H1 (cell line): ENCODE data around the gene ZNF573. TPM values are rescaled to one million over a fixed set of nuclear protein-coding genes. Genes with fewer than 3 reads are reported as not detected.

Source experiments
- CTCF ChIA-PET: fragments of 300-600 bp; sonication (Branson Sonifier 250); formaldehyde crosslinking; loops from one replicate; lab custom pipeline; 2021; ENCODE audit not compliant: partially characterized antibody; lab: Charles Lee
- POLR2A ChIA-PET: fragments of 300-600 bp; sonication (Branson Sonifier 250); formaldehyde crosslinking; loops from one replicate; lab custom pipeline; 2021; ENCODE audit warnings: inconsistent platforms; ENCODE audit not compliant: partially characterized antibody; lab: Charles Lee
- DNase-seq, 2 experiments: peaks; one replicate each; pipeline versions ENCODE4 v3.0.0 to v3.0.0-alpha.2; 2010 to 2022; ENCODE audit warnings: low spot score in 2 of 2, low read depth in 1 of 2, mixed read lengths in 1 of 2
- FAIRE-seq: peaks from 2 replicates; lab custom pipeline; 2011; peaks lifted over from hg19 to GRCh38; lab: Jason Lieb, UNC
- H2AFZ ChIP-seq: 2 replicates; pipeline ENCODE4 v1.8.1; 2012; ENCODE audit warnings: low read length, inconsistent platforms
- H2AK5ac ChIP-seq: 2 replicates; pipeline ENCODE4 v1.6.1; 2013; ENCODE audit warnings: low read depth, low read length
- H2BK120ac ChIP-seq: replicated peaks from 2 replicates; pipeline ENCODE3; 2013; ENCODE audit warnings: low read depth, low read length, inconsistent platforms
- H2BK12ac ChIP-seq: 2 replicates; pipeline ENCODE4 v1.6.1; 2013; ENCODE audit warnings: low read depth, low read length
- H2BK15ac ChIP-seq: 2 replicates; pipeline ENCODE4 v1.6.1; 2013; ENCODE audit warnings: low read length
- H2BK20ac ChIP-seq: 2 replicates; pipeline ENCODE4 v1.6.1; 2013; ENCODE audit warnings: low read length
- H2BK5ac ChIP-seq: 2 replicates; pipeline ENCODE4 v1.6.1; 2013; ENCODE audit warnings: low read depth, low read length
- H3K14ac ChIP-seq: 2 replicates; pipeline ENCODE4 v1.6.1; 2013; ENCODE audit warnings: inconsistent platforms; ENCODE audit not compliant: insufficient read length
- H3K18ac ChIP-seq: 2 replicates; pipeline ENCODE4 v1.6.1; 2013; ENCODE audit warnings: low read length; ENCODE audit errors: extremely low read depth
- H3K23ac ChIP-seq: 2 replicates; pipeline ENCODE4 v1.6.1; 2013; ENCODE audit warnings: inconsistent platforms; ENCODE audit not compliant: insufficient read length
- H3K23me2 ChIP-seq: 2 replicates; pipeline ENCODE4 v1.6.1; 2013; ENCODE audit warnings: low read depth, low read length
- H3K27ac ChIP-seq: 2 replicates; pipeline ENCODE4 v1.6.1; 2011; ENCODE audit warnings: low read depth, low read length, inconsistent platforms
- H3K27me3 ChIP-seq, 4 experiments: replicated peaks in 1 of 4; 1 replicate in 1 of 4; 2 replicates in 3 of 4; pipeline versions ENCODE4 v1.6.1 to v1.8.1; 2011 to 2013; ENCODE audit warnings: low read length in 3 of 4, mild to moderate bottlenecking in 3 of 4, inconsistent platforms in 2 of 4, mixed read lengths in 2 of 4, moderate library complexity in 1 of 4; ENCODE audit not compliant: control insufficient read depth in 3 of 4, insufficient read depth in 3 of 4; ENCODE audit errors: extremely low read depth in 1 of 4
- H3K36me3 ChIP-seq, 4 experiments: 2 replicates each; pipeline versions ENCODE4 v1.6.1 to v1.8.1; 2011 to 2013; ENCODE audit warnings: mild to moderate bottlenecking in 4 of 4, low read length in 3 of 4, moderate library complexity in 2 of 4, control low read depth in 1 of 4, inconsistent platforms in 1 of 4; ENCODE audit not compliant: insufficient read depth in 4 of 4, control insufficient read depth in 2 of 4
- H3K4ac ChIP-seq: replicated peaks from 2 replicates; pipeline ENCODE3; 2013; ENCODE audit warnings: low read length, low read depth, mixed read lengths, inconsistent platforms; ENCODE audit not compliant: insufficient read length
- H3K4me1 ChIP-seq, 4 experiments: replicated peaks in 1 of 4; 1 replicate in 1 of 4; 2 replicates in 3 of 4; pipeline versions ENCODE4 v1.6.1 to v1.8.1; 2011 to 2013; ENCODE audit warnings: low read length in 3 of 4, inconsistent platforms in 2 of 4, mixed read lengths in 1 of 4; ENCODE audit not compliant: insufficient read depth in 4 of 4, control insufficient read depth in 3 of 4
- H3K4me2 ChIP-seq, 2 experiments: 2 replicates each; pipeline versions ENCODE4 v1.6.1 to v1.8.1; 2011 to 2013; ENCODE audit warnings: low read depth in 2 of 2, low read length in 2 of 2, control low read depth in 1 of 2, inconsistent platforms in 1 of 2, mild to moderate bottlenecking in 1 of 2; ENCODE audit not compliant: insufficient read depth in 1 of 2
- H3K4me3 ChIP-seq, 4 experiments: fragments of 200-600, 300-600 bp in 1 of 4; sonication (generic), shearing (Covaris generic), sonication (Bioruptor Twin) in 1 of 4; 2 replicates each; pipeline versions ENCODE4 v1.5.1 to v1.8.1; 2011 to 2016; ENCODE audit warnings: low read length in 4 of 4, low read depth in 3 of 4, control low read depth in 2 of 4, inconsistent platforms in 2 of 4, mild to moderate bottlenecking in 2 of 4, mixed read lengths in 1 of 4, moderate library complexity in 1 of 4; ENCODE audit not compliant: insufficient read depth in 2 of 4; ENCODE audit errors: extremely low read depth in 1 of 4
- H3K56ac ChIP-seq: replicated peaks from 2 replicates; pipeline ENCODE3; 2013; ENCODE audit warnings: low read depth, mild to moderate bottlenecking, mixed read lengths, low read length, inconsistent platforms; ENCODE audit not compliant: insufficient read length
- H3K79me1 ChIP-seq: 2 replicates; pipeline ENCODE4 v1.6.1; 2013; ENCODE audit warnings: low read depth, low read length, control low read depth
- H3K79me2 ChIP-seq, 2 experiments: 2 replicates each; pipeline versions ENCODE4 v1.6.1 to v1.8.1; 2012 to 2013; ENCODE audit warnings: low read length in 2 of 2, mild to moderate bottlenecking in 2 of 2, inconsistent platforms in 1 of 2; ENCODE audit not compliant: insufficient read depth in 2 of 2, control insufficient read depth in 1 of 2
- H3K9ac ChIP-seq, 4 experiments: replicated peaks in 1 of 4; 1 replicate in 1 of 4; 2 replicates in 3 of 4; pipeline versions ENCODE4 v1.6.1 to v1.8.1; 2011 to 2013; ENCODE audit warnings: low read depth in 3 of 4, low read length in 3 of 4, control low read depth in 2 of 4, mild to moderate bottlenecking in 2 of 4, moderate library complexity in 2 of 4, inconsistent platforms in 1 of 4; ENCODE audit errors: extremely low read depth in 1 of 4
- H3K9me3 ChIP-seq, 2 experiments: 2 replicates each; pipeline versions ENCODE4 v1.6.1 to v1.8.1; 2012 to 2013; ENCODE audit warnings: mild to moderate bottlenecking in 2 of 2, moderate library complexity in 2 of 2, control low read depth in 1 of 2, inconsistent platforms in 1 of 2, low read depth in 1 of 2, low read length in 1 of 2, mixed read lengths in 1 of 2; ENCODE audit not compliant: insufficient read depth in 2 of 2
- H4K20me1 ChIP-seq, 2 experiments: replicated peaks in 1 of 2; 2 replicates each; pipeline versions ENCODE3 to v1.8.1; 2011 to 2013; ENCODE audit warnings: inconsistent platforms in 2 of 2, low read length in 2 of 2, mild to moderate bottlenecking in 1 of 2; ENCODE audit not compliant: insufficient read depth in 2 of 2, control insufficient read depth in 1 of 2
- H4K5ac ChIP-seq: 2 replicates; pipeline ENCODE4 v1.6.1; 2013; ENCODE audit warnings: low read length, low read depth, mixed read lengths, inconsistent platforms; ENCODE audit not compliant: insufficient read length
- H4K8ac ChIP-seq: 2 replicates; pipeline ENCODE4 v1.8.0; 2013; ENCODE audit warnings: mild to moderate bottlenecking, moderate library complexity, low read length, inconsistent platforms; ENCODE audit not compliant: insufficient read depth; ENCODE audit errors: extremely low read depth
- H4K91ac ChIP-seq: replicated peaks from 2 replicates; pipeline ENCODE3; 2013; ENCODE audit warnings: low read length, mixed read lengths, inconsistent platforms; ENCODE audit not compliant: insufficient read length
- ASH2L ChIP-seq: fragments of 200-600, 300-600 bp; sonication (generic); IDR thresholded peaks from one replicate; pipeline ENCODE4 v1.7.1; 2017; ENCODE audit warnings: low read length
- RBBP5 ChIP-seq: IDR thresholded peaks from 2 replicates; pipeline ENCODE4 v1.7.1; 2012; ENCODE audit warnings: low read depth, mild to moderate bottlenecking, inconsistent platforms, low read length, moderate library complexity, borderline replicate concordance
- RXRA ChIP-seq: IDR thresholded peaks from 2 replicates; pipeline ENCODE4 v1.6.1; 2011; ENCODE audit warnings: low read depth, mild to moderate bottlenecking, low read length, moderate library complexity; ENCODE audit not compliant: insufficient read depth
- SP4 ChIP-seq: IDR thresholded peaks from 2 replicates; pipeline ENCODE4 v1.6.1; 2012; ENCODE audit warnings: low read length, inconsistent platforms
- WGBS, 2 experiments: shearing (Covaris generic) in 1 of 2; methylation state at CpG; one replicate each; pipeline versions ENCODE4 v1.1.6 to v1.1.7; 2013 to 2015; ENCODE audit warnings: low lambda C conversion rate in 2 of 2, mixed read lengths in 2 of 2, inconsistent platforms in 1 of 2, low coverage in 1 of 2, missing lambda C conversion rate in 1 of 2; ENCODE audit not compliant: insufficient replicate concordance in 2 of 2, insufficient coverage in 1 of 2, insufficient read length in 1 of 2; ENCODE audit errors: extremely low coverage in 1 of 2, missing lambda C conversion rate in 1 of 2; 5-methylcytosine and 5-hydroxymethylcytosine counted together
- polyA plus RNA-seq, 7 experiments: library from polyadenylated mRNA; depleted of rRNA in 3 of 7; stranded (reverse) in 5 of 7; unstranded in 2 of 7; fragments of >200 nt in 5 of 7; fragments of 200-250 nt in 2 of 7; gene quantifications; 1 replicate in 5 of 7; 2 replicates in 1 of 7; 4 replicates in 1 of 7; pipeline versions ENCODE4 v1.2.1 to v1.2.3, GENCODE V29; 2011 to 2013; ENCODE audit warnings: missing spikeins in 2 of 7, mixed read lengths in 2 of 7
- total RNA-seq: library from RNA; stranded (reverse); fragmentation: NEBNext Ultra II Directional; extraction: Animal tissue kit (Norgen Biotek cat#: 25700); gene quantifications from 2 replicates; pipeline ENCODE4 v1.2.1, GENCODE V29; 2021

Gene ZNF573
- total and polyA plus RNA-seq, 2 of the 8 experiments (the other 6 are each of a cell fraction or from before 2014, with no cell fraction given) = 6.3 to 13.8 TPM

GRCh38 chr19:37778613-37779126 lies 716 bp downstream of the ZNF573 start:
- Histone ChIP-seq H4K91ac (peak overlapping the region; percentile 58), H3K18ac (peak overlapping the region; percentile 79; the same call in 1 of the 2 replicates), H3K27me3 (no peaks in the 10 kb centered on the region), H4K20me1 (peaks cover 0 to 2% of the 10 kb centered on the region in 2 experiments), H3K23me2 (peaks cover 5% of the 10 kb centered on the region), H3K36me3 (no peaks in the 10 kb centered on the region), H2BK120ac (no peak overlapping the region), H3K14ac (no peak overlapping the region), H2BK15ac (no peak overlapping the region), H3K4me2 (peak overlapping the region; percentile 91 to 95), H4K5ac (no peak overlapping the region), H2BK12ac (no peak overlapping the region), H3K9ac (peak overlapping the region in 3 of 4 experiments; percentile 80 to 85 (median 82); a peak in 5 of 7 replicates), H3K4ac (peak overlapping the region; percentile 17), H3K27ac (no peak overlapping the region), H2AFZ (peak overlapping the region; percentile 100), H2BK5ac (0 out of 2 replicates have a peak overlapping the region, but pooled peaks have one; percentile 75), H4K8ac (peak overlapping the region; percentile 81; the same call in 1 of the 2 replicates), H2BK20ac (no peak overlapping the region), H3K79me1 (no peaks in the 10 kb centered on the region; the same call in 1 of the 2 replicates), H3K9me3 (no peaks in the 10 kb centered on the region), H3K79me2 (peaks cover 0 to 4% of the 10 kb centered on the region in 2 experiments; a peak in 1 of 4 replicates), H3K4me3 (peak overlapping the region; percentile 87 to 100 (median 96)), H2AK5ac (no peak overlapping the region), H3K4me1 (0 out of 7 replicates have a peak, but pooled peaks cover 0 to 2% (median 0%) of the 10 kb centered on the region in 4 experiments), H3K23ac (no peak overlapping the region), H3K56ac (no peak overlapping the region)
- no peak for FAIRE-seq
- CTCF ChIA-PET = no interaction called here
- POLR2A ChIA-PET = interaction anchor here (1.1 to 3.0 kb wide), 7 partner anchors 9 to 408 kb away, joined by 3 to 9 read pairs (median 4); partner anchors contain the start of genes ZNF527 and ZNF793
- 48% methylated on average over 7 of the region's 7 CpGs; no CpG with 5 or more reads in 1 of the 2 experiments for WGBS, 2 experiments
- no peak for DNase-seq
- TF ChIP-seq RXRA (no peak), SP4 (no peak), RBBP5 (no peak), ASH2L (no peak)
